HepG2 (cell line): ENCODE results near the gene MGMT. TPM values are rescaled to one million over a fixed set of nuclear protein-coding genes. Genes with fewer than 3 reads are reported as not detected.

Experiments used
- ATAC-seq: fragments of 200-7000 bp; cut with Tn5 transposase; 3 replicates; pipeline ENCODE4 v1.9.1; 2020; ENCODE audit warnings: mild to moderate bottlenecking, moderate library complexity
- BruUV-seq: library from RNA; stranded (reverse); fragments of 400-500 nt; replicated peaks from 2 replicates; lab custom pipeline; 2021; lab: Mats Ljungman, UMichigan
- CTCF ChIA-PET: fragments of 300-600 bp; formaldehyde crosslinking; extraction: SDS; loops from one replicate; lab custom pipeline; 2021; ENCODE audit warnings: low total read pairs, inconsistent platforms, low intra/inter-chr PET ratio; lab: Yijun Ruan, JAX
- POLR2A ChIA-PET: fragments of 350-600 bp; sonication (Branson Sonifier 250); formaldehyde crosslinking; loops from one replicate; lab custom pipeline; 2020; ENCODE audit warnings: antibody characterized with exemption, inconsistent platforms; lab: Yijun Ruan, JAX
- DNase-seq: peaks from one replicate; pipeline ENCODE4 v3.0.0-alpha.2; 2015; ENCODE audit warnings: low spot score
- FAIRE-seq: peaks from 3 replicates; lab custom pipeline; 2011; peaks lifted over from hg19 to GRCh38; lab: Jason Lieb, UNC
- H2AFZ ChIP-seq: one replicate; pipeline ENCODE4 v1.6.1; 2011; ENCODE audit warnings: low read length, inconsistent platforms
- H3K27ac ChIP-seq: fragments of 300-600 bp; 3 replicates; pipeline ENCODE4 v1.8.0; 2011; ENCODE audit warnings: mixed run types, mild to moderate bottlenecking, mixed read lengths, low read length, inconsistent platforms; ENCODE audit not compliant: insufficient read depth; ENCODE audit errors: extremely low read length
- H3K27me3 ChIP-seq, 2 experiments: fragments of 200-600 bp in 1 of 2; 2 replicates in 1 of 2; 3 replicates in 1 of 2; pipeline versions ENCODE4 v1.6.0 to v1.8.0; 2011; ENCODE audit warnings: low read length in 2 of 2, mild to moderate bottlenecking in 2 of 2, moderate library complexity in 2 of 2, inconsistent platforms in 1 of 2; ENCODE audit not compliant: insufficient read depth in 2 of 2, control insufficient read depth in 1 of 2
- H3K36me3 ChIP-seq, 2 experiments: fragments of 200-600 bp in 1 of 2; replicated peaks in 1 of 2; 2 replicates in 1 of 2; 3 replicates in 1 of 2; pipeline versions ENCODE4 v1.5.1 to v1.8.0; 2011; ENCODE audit warnings: low read length in 2 of 2, inconsistent platforms in 1 of 2; ENCODE audit not compliant: insufficient read depth in 2 of 2, control insufficient read depth in 1 of 2
- H3K4me1 ChIP-seq: 2 replicates; pipeline ENCODE4 v1.5.1; 2012; ENCODE audit warnings: low read length, inconsistent platforms; ENCODE audit not compliant: insufficient read depth
- H3K4me2 ChIP-seq: 2 replicates; pipeline ENCODE4 v1.6.0; 2011; ENCODE audit warnings: low read depth, low read length, inconsistent platforms
- H3K4me3 ChIP-seq, 3 experiments: fragments of 200-600 bp in 1 of 3; sonication (generic), shearing (Covaris generic) in 1 of 3; replicated peaks in 1 of 3; 2 replicates each; pipeline ENCODE4 v1.5.1; 2011 to 2016; ENCODE audit warnings: low read length in 3 of 3, inconsistent platforms in 2 of 3, low read depth in 2 of 3, mild to moderate bottlenecking in 2 of 3, control low read depth in 1 of 3, mixed read lengths in 1 of 3; ENCODE audit not compliant: insufficient read depth in 1 of 3
- H3K79me2 ChIP-seq: one replicate; pipeline ENCODE4 v1.6.1; 2011; ENCODE audit warnings: low read length, inconsistent platforms; ENCODE audit not compliant: insufficient read depth
- H3K9ac ChIP-seq: 2 replicates; pipeline ENCODE4 v1.6.0; 2011; ENCODE audit warnings: mild to moderate bottlenecking, low read depth, low read length, inconsistent platforms; ENCODE audit not compliant: insufficient read depth
- H3K9me3 ChIP-seq: 2 replicates; pipeline ENCODE4 v1.5.1; 2012; ENCODE audit warnings: mild to moderate bottlenecking, low read length
- H4K20me1 ChIP-seq: 2 replicates; pipeline ENCODE4 v1.6.0; 2011; ENCODE audit warnings: inconsistent platforms, mild to moderate bottlenecking, low read length, moderate library complexity; ENCODE audit not compliant: insufficient read depth
- ATF1 ChIP-seq: IDR thresholded peaks from 2 replicates; pipeline ENCODE4 v1.6.1; 2016; ENCODE audit warnings: mild to moderate bottlenecking, control low read depth
- CHD4 ChIP-seq: fragments of 200-600 bp; sonication (generic); IDR thresholded peaks from 2 replicates; pipeline ENCODE4 v1.7.0; 2017; ENCODE audit warnings: mild to moderate bottlenecking, low read length, borderline replicate concordance
- CTCF ChIP-seq: sonication (generic); formaldehyde crosslinking; IDR thresholded peaks from 2 replicates; pipeline ENCODE4 v1.5.0; 2020; ENCODE audit warnings: mild to moderate bottlenecking, missing genetic modification reagents, moderate library complexity
- HNRNPK ChIP-seq: fragments of 200-400 bp; formaldehyde crosslinking; IDR thresholded peaks from 2 replicates; pipeline ENCODE4 v1.6.1; 2018; ENCODE audit warnings: low read length, low read depth, moderate library complexity, mild to moderate bottlenecking; ENCODE audit not compliant: poor library complexity, severe bottlenecking
- NFYB ChIP-seq: sonication (generic); formaldehyde crosslinking; IDR thresholded peaks from 2 replicates; pipeline ENCODE4 v1.4.0; 2020; ENCODE audit warnings: missing genetic modification reagents
- NR1H2 ChIP-seq: sonication (generic); formaldehyde crosslinking; IDR thresholded peaks from 2 replicates; pipeline ENCODE4 v1.8.1; 2022; ENCODE audit warnings: low read depth, missing genetic modification reagents, borderline replicate concordance
- PATZ1 ChIP-seq: sonication (generic); formaldehyde crosslinking; IDR thresholded peaks from 2 replicates; pipeline ENCODE4 v1.4.0; 2020; ENCODE audit warnings: missing genetic modification reagents
- REL ChIP-seq: sonication (generic); formaldehyde crosslinking; conservative IDR thresholded peaks from 2 replicates; pipeline ENCODE4 v1.8.0; 2022; ENCODE audit warnings: mild to moderate bottlenecking, missing genetic modification reagents, moderate library complexity
- WIZ ChIP-seq: sonication (generic); formaldehyde crosslinking; IDR thresholded peaks from 2 replicates; pipeline ENCODE4 v1.5.1; 2020; ENCODE audit warnings: mild to moderate bottlenecking, missing genetic modification reagents
- ZNF367 ChIP-seq: sonication (generic); formaldehyde crosslinking; IDR thresholded peaks from 2 replicates; pipeline ENCODE4 v1.4.0; 2020; ENCODE audit warnings: missing genetic modification reagents, borderline replicate concordance
- ZNF382 ChIP-seq: sonication (generic); formaldehyde crosslinking; IDR thresholded peaks from 2 replicates; pipeline ENCODE4 v1.5.0; 2020; ENCODE audit warnings: missing genetic modification reagents, mild to moderate bottlenecking, borderline replicate concordance
- ZNF512B ChIP-seq: sonication (generic); formaldehyde crosslinking; IDR thresholded peaks from 2 replicates; pipeline ENCODE4 v1.5.1; 2020; ENCODE audit warnings: missing genetic modification reagents, mild to moderate bottlenecking, borderline replicate concordance
- ZNF570 ChIP-seq: sonication (generic); formaldehyde crosslinking; IDR thresholded peaks from 2 replicates; pipeline ENCODE4 v1.4.0; 2020; ENCODE audit warnings: mild to moderate bottlenecking, missing genetic modification reagents, borderline replicate concordance
- ZNF782 ChIP-seq: sonication (generic); formaldehyde crosslinking; IDR thresholded peaks from 2 replicates; pipeline ENCODE4 v1.4.0; 2020; ENCODE audit warnings: missing genetic modification reagents, mild to moderate bottlenecking, borderline replicate concordance
- WGBS: methylation state at CpG from one replicate; pipeline ENCODE4 v1.1.6; 2017; ENCODE audit warnings: low lambda C conversion rate; 5-methylcytosine and 5-hydroxymethylcytosine counted together
- in situ Hi-C: cut with HindIII; loops from 2 replicates; pipeline ENCODE4 v1.10.0; 2017; ENCODE audit warnings: low pct_unique_long_range_greater_than_20kb; ENCODE audit not compliant: extremely low pct_ligation_motif_present
- intact Hi-C: fragments of 100-400 bp; cut with micrococcal nuclease; formaldehyde crosslinking; loops from one replicate; pipeline ENCODE4 v1.10.0; 2022; ENCODE audit not compliant: unreplicated experiment
- polyA plus RNA-seq, 8 experiments: library from polyadenylated mRNA; depleted of rRNA in 3 of 8; stranded (reverse) in 7 of 8; unstranded in 1 of 8; fragments of >200 nt; fragmentation: Illumina TruSeq in 4 of 8; extraction: Trizol in 4 of 8; gene quantifications; 2 replicates each; pipeline versions ENCODE4 v1.2.1 to v1.2.3, GENCODE V29; 2011 to 2016; ENCODE audit warnings: low read depth in 4 of 8, missing spikeins in 1 of 8, mixed read lengths in 1 of 8; ENCODE audit not compliant: insufficient read depth in 1 of 8
- total RNA-seq, 5 experiments: library from RNA; depleted of rRNA; stranded (reverse); fragments of >200 nt; fragmentation: Illumina TruSeq; extraction: Trizol; gene quantifications; 2 replicates each; pipeline ENCODE4 v1.2.3, GENCODE V29; 2016; ENCODE audit warnings: low read depth in 1 of 5

Gene MGMT
- total and polyA plus RNA-seq, 2 of the 13 experiments (the other 11 are each of a cell fraction or from before 2014, with no cell fraction given): 12.0 to 19.5 TPM

- Histone ChIP-seq H3K27me3 (no peaks in the 10 kb centered on the region), H3K79me2 (no peaks in the 10 kb centered on the region), H3K9me3 (no peaks in the 10 kb centered on the region; the same call in 1 of the 2 replicates), H3K36me3 (0 out of 5 replicates have a peak, but pooled peaks cover 0 to 1% of the 10 kb centered on the region in 2 experiments), H3K27ac (no peak overlapping the region), H3K9ac (no peak overlapping the region), H2AFZ (no peak overlapping the region), H3K4me3 (no peak overlapping the region), H3K4me1 (no peaks in the 10 kb centered on the region), H3K4me2 (no peak overlapping the region), H4K20me1 (no peaks in the 10 kb centered on the region)
- no TSS peak for BruUV-seq
- in situ Hi-C loops (no loop called here), intact Hi-C loops (no loop called here)
- DNase-seq (no peak), FAIRE-seq (no peak), ATAC-seq (no peak)
- ChIA-PET POLR2A (interaction anchor here (1.4 kb wide), 1 partner anchor 12 kb away, joined by 3 read pairs; no protein-coding TSS in a partner anchor), CTCF (no interaction called here)
- WGBS: 84% methylated on average over 7 of the region's 7 CpGs
- TF ChIP-seq CTCF (CRISPR knock-in tag): no peak
- TF ChIP-seq REL: no peak
- TF ChIP-seq ZNF782 (CRISPR knock-in tag): no peak
- no peak for TF ChIP-seq ZNF570 (CRISPR knock-in tag)
- no peak for TF ChIP-seq ZNF512B
- no peak for TF ChIP-seq ZNF382 (CRISPR knock-in tag)
- TF ChIP-seq ZNF367 (CRISPR knock-in tag): no peak
- TF ChIP-seq PATZ1 (CRISPR knock-in tag): no peak
- no peak for TF ChIP-seq NFYB (CRISPR knock-in tag)
- no peak for TF ChIP-seq CHD4
- no peak for TF ChIP-seq NR1H2 (CRISPR knock-in tag)
- TF ChIP-seq HNRNPK: no peak
- TF ChIP-seq WIZ (CRISPR knock-in tag): no peak
- no peak for TF ChIP-seq ATF1 (CRISPR knock-in tag)
- TF ChIP-seq, all 625 proteins: peak for 0
These were observed 80.6 kb downstream of the MGMT start for GRCh38 chr10:129547608-129548007.
